ENCODE data around the gene MVD.
"Not testable (repeated sequence)": the region's sequence is repeated elsewhere in the genome, so short reads cannot be mapped to it uniquely, and the experiment has no call there.

Gene MVD

DNA sequence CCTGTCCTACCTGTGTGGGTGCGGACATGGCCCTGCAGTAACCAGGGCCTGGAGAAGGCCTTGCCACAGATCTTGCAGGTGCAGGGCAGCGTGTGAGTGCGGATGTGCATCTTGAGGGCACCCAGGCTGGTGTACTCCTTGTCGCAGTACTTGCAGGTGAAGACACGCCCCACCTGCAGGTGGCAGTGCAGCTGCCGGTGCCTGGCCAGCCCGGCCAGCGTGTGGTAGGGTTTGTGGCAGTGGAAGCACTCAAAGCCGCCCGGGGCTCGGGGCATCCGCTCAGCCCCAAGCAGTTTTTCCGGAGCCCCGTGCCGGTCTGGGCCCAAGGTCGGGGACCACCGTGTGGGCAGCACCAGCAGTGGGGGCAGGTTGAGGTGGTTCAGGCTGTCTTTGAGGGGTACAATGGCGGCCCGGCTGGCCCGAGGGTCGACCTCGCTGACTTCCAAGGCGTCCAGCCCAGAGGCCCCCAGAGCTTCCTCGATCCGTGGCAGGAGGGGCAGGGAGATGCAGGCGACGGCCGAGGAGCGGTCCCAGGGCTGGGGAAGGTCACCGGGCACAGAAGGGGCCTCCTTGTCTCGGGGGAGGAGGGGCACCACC, 18.3 kb upstream of the MVD start:
- DNase-seq, result peak; percentile 61 to 63

DNA sequence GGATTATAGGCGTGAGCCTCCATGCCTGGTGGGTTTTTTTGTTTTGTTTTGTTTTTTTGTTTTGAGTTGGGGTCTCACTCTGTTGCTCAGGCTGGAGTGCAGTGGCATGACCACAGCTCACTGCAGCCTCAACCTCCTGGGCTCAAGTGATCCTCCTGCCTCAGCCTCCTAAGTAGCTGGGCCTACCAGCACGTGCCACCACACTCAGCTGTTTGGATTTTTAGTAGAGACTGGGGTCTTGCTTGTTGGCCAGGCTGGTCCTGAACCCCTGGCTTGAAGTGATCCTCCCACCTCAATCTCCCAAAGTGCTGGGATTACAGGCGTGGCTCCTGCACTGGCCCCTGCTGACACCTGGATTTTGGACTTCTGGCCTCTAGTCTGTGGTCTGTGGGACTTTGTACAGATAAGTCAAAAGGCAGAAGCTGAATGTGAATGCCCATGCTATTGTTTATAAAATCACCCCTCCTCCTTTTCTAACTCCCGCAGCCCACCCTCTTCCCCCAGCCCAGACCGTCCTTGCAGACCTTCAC, 17.7 kb upstream of the MVD start:
- no peak for DNase-seq

DNA sequence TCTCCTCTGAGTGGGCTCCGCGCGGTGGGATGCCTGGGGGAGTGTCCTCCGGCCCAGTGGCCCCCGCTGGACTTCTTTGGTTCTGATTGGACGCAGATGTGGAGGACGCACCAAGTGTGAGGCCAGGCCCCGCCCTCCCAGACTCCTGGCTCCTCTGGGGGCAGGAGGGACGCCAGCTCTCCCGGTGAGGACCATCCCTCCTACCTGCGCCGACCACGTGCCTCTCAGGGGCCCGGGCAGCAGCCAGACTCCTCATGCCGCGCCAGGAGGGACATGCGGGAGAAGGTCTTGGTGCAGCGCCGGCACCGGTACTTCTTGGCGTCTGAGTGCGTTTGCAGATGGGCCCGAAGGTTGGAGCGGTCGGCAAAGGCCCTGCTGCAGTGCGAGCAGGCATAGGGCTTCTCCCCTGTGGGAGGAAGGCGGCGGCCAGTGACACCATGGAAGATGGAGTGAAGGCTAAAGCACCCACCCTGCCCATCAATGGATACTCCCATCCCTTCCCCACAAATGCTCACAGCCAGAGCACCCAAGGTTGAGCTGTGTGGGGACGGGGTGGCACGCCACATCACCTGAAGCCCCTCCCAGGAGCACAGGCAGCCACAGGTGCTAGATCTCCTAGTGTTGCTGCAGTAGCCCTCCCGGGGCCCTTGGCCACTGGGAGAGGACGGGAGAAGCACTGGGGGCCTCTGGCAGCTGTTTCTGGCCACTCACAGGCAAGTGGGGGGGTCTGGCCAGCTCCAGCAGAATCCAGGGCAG, 15.5 kb upstream of the MVD start:
- DNase-seq, result no peak

DNA sequence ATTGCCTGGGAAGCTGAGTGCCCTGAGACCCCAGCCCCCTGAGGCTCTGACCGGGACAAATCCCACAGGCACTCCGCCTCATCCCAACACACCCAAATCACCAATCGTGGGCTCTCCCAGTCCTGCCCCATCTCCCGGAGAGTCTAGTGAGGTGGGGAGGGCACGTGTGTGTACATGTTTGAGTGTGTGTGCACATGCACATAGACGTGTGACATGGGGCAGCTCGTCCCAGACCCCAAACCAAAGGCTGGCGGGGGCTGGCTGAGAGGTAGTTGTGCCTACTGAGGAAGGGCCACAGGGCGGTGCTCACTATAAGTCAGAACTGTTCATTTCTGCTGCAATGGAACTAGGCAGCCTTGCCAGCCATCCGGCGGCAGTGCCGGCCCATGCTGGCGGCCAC, 14.8 kb upstream of the MVD start:
- DNase-seq, result no peak

DNA sequence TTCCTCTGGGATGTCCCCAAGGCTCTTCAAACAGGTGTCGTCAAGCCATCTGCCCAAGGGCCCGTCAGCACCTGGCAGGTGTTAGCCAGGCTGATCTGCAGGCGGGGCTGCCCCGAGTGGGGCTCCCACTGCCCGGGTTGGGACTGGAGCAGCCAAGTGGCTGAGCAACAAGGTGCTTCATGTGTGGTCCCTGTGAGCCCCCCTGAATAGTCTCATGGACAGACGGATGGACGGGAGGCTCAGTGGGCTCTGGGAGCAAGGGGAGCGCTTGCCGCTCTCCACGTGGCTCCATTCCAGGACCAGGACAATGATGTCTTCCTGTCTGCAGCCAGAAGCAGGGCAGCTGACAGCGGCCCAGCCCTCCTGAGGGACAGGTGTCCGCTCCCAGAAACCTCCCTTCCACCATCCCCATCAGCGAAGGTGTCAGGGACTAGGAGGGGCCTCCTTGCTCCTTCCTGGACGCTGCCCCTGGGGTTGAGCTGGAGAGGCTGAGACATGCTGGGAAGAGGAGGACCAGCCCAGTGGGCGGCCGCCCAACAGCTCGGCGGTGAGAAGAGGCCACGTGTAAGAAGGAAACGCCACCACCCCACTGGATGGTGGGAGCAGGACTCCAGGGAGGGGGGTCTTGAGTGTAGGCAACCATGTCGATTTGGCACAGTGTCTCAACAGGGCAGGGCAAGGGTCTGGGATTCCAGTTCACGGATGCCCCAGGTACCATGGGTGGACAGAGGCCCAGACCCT, 13.8 kb upstream of the MVD start:
- no peak for DNase-seq

DNA sequence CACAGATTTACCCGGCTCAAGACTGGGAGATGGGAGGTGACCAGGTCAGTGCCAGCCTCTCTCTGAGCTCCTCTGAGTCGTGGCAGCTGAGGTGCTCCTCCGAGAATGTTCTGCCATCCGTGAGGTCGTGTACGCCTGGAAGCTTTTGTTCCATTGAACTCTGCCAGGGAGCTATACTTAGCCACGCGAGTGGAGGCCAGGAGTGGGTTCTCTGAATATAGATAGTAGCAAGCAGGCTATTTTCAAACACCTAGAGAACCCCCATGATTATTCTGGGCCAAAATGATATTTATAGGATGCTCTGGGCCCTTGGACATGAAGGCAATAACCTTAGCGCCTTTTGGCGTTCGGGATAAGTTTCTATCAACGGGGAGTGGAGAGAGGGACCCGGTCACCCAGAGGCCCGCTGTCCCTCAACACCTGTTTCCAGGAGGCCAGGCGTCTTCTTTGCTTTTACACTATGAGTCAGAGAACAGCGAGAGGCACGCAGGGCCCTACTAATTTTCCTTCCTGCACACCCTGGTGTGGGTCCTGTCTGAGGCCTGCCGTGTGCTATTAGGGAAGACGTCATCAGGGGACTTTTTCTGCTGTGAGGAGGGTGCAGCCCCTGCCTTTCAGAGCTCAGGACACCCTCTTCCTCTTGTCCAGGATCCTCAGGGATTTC, 11.0 kb upstream of the MVD start:
- no peak for DNase-seq

DNA sequence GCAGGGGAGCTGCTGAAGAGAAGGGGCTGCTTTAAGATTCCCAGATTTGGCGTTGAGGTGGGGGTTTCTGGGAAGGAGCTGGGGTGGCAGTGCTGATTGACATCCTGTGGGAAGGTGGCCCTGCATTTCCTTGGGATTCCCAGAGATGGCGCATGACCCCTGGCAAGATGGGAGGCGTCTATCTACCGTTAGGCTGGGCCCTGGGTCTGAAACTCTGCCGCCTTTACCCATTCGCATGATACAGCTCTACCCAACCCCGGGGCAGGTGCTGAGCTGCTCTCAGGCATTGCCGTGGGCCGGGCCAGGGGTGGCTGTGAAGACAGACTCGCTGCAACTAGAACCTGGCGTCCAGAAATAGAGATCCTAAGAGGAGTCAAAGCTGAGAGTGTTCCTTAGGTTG, 9.9 kb upstream of the MVD start:
- DNase-seq, result no peak

DNA sequence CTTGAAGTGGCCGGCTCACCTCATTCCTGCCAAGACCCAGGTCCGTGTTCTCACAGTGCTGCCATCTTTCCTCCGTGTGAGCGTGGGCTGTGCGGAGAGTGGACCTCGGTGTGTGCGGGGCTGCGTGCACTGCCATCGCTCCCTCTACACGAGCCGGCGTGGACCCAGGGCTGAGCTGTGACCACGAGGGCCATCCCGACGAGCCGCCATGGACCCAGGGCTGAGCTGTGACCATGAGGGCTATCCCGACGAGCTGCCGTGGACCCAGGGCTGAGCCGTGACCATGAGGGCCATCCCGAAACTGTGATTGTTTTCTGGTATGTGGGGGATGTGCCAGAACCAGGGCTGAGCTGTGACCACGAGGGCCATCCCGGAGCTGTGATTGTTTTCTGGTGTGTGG, 8.9 kb upstream of the MVD start:
- no peak for DNase-seq

DNA sequence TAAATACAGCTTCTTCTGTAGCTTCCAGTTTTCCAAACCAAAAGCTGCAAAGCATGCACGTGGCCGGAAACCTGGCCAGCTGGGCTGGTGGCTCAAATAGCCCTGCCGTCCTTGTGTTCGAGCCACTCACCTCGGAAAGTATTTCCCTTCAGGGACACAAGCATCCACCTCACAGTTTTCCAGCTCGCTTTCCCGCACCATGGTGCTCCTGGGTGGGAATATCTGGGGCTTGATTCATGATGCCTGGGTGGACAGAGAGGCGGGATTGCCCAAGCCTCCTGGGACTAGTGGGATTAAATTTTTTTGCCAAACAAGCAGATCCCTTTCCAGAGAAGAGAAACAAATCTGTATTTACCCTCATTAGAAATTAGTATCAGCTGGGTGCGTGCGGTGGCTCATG, 7.1 kb upstream of the MVD start:
- no peak for DNase-seq

DNA sequence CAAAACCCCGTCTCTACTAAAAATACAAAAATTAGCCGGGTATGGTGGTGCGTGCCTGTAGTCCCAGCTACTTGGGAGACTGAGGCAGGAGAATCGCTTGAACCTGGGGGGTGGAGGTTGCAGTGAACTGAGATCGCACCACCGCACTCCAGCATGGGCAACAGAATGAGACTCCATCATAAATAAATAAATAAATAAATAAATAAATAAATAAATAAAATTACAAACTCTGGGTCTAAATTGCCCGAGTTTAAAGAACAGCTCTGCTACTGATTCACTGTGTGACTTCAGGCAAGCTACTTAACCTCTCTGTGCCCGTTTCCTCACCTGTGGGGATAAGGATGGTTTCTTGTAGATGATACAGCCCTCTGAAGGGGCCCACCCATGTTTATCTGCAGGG, 6.6 kb upstream of the MVD start:
- DNase-seq, result not testable (repeated sequence)

DNA sequence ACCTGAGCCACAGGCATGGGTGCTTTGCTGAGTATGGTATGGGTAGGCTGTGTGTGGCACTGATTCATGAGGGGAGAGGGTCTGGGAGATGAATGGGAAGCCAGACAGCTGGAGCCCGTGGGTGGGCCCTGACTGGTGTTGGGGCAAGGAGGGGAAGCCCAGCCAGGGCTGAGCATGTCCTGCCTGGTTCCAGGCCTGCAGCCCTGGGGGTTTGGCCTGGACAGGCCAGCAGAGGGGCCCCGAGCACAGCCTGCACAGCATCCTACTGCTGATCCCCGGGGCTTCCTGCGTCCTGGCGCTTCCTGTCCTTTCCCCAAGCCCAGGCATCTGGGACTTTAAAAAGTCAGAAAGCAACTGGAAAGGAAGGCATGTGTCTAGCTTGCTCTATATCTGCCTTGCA, 4.6 kb upstream of the MVD start:
- DNase-seq, result no peak

DNA sequence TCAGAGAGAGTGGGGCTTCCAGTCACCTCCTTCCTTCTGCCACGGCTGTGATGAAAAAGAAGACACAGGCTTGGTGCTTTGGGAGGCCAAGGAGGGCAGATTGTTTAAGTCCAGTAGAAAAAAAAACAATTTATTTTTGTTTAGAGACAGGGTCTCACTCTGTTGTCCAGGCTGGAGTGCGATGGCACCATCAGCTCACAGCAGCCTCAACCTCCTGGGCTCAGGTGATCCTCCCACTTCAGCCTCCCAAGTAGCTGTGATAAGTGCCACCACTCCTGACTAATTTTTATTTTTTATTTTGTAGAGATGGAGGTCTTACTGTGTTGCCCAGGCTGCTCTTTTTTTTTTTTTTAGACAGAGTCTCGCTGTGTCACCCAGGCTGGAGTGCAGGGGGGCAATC, 2.7 kb upstream of the MVD start:
- no peak for DNase-seq

DNA sequence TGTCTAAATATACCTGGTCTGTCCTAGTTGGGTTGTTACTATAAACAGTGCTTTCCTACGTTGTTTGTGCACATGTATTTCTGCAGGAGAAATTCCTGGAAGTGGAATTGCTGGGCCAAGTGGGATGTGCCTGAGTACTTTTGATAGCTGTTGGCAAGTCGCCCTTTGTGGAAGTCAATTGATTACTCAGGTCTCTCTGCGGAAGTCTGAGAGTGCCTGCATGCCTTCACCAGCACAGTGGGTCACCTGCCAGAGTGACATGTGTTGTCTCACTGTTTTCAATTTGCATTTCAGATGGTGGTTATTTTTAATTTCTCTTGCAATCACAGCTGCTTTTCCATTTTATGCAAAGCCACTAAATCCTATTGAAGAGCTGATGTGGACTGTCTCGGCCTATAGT, 2.3 kb upstream of the MVD start:
- no peak for DNase-seq

DNA sequence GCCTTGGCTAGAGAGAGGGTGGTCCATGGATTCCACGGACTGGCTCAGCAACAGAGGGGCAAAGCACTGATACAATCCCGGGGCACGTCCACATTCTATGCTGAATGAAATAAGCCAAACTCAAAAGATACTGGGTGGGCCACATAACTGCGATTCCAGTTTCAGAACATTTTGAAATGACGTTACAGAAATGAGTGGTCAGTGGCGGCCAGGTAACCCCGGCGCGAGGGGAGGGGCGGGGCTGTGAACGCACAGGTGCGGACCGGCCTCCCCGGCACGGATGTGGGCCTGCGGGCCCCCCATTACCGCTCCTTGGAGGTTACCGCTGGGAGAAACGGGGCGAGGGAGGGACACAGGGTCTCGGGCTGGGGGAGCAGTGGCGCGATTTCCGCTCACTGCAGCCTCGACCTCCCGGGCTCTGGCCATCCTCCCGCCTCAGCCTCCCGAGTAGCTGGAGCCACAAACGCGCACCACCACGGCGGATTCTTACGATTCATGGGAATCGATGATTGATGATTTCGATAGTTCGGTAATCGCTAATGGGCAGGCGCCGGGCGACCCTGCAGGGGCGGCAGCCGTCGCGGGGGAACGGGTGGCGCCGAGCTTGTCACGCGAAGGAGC, 559 bp downstream of the MVD start:
- DNase-seq, result peak in 1 of 2 experiments; percentile 34

DNA sequence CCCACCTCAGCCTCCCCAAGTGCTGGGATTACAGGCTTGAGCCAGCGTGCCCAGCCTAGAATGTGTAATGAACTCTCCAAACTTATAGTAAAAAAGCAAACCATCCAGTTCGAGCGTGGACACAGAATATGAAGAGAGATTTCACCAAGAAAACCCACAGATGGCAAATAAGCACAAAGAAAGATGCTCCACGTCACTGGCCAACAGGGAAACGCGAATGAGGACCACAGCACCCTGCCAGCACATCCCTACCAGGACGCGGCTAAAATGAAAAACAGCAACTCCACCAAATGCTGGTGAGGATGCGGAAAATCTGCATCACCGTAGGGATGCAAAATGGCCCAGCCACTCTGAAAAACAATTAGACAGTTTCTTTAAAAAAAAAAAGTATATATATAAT, 1.4 kb downstream of the MVD start:
- no peak for DNase-seq

DNA sequence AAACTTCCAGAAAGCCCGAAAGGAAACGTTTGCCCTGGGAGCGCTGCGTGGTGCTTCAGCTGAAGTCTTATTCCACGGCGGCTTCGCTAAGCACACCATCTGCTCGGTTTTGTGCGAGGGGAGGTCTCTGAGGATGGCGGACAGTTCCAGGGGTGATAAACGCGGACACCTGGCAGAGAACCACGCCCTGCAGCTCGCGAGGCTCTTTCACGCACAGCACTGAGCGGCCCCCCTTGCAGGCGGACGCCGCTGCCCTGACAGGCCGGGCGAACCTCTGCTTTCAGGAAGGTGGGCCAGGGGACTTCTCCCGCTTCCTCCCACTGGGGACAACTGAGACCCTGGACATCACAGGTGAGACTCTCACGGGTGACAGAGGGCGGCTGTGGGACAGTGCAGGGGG, 3.7 kb downstream of the MVD start:
- no peak for DNase-seq

DNA sequence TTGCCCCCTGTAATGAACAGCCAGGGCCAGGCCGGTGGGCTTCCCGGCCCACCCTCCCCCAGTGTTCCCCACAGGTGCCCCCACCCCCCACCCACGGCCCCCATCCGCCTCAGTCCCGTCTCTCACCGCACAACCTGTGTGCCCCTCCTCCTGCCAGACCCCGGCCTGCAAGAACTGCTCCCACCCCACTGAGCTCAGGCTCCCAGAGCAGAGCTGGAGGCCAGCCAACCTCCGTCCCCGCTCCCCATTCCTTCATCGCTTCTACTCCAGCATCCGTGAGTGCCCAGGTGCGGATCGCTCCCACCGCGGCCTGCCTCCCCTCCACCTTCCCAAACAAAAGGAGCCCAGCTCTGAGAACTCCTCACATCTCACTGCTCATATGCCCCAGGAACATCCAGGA, 4.2 kb downstream of the MVD start:
- DNase-seq, result no peak

DNA sequence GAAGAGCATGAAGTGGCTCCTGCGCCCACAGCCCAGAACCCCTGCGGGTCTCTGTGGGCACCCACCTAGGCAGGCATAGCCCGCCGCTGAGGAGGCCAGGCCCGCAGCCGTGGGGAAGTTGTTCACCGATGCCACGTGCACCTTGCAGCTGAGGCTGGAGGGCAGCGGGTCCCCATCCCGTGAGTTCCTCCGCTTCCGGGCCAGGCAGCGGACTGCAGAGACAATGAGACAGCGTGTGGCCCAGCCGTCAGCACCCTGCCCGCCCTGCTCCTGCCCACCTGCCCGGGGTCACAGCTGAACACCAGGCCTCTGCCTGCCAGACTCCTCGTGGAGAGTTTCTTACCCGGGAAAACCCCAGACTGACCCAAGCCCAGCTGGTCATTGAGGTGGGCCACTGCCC, 5.5 kb downstream of the MVD start:
- no peak for DNase-seq

DNA sequence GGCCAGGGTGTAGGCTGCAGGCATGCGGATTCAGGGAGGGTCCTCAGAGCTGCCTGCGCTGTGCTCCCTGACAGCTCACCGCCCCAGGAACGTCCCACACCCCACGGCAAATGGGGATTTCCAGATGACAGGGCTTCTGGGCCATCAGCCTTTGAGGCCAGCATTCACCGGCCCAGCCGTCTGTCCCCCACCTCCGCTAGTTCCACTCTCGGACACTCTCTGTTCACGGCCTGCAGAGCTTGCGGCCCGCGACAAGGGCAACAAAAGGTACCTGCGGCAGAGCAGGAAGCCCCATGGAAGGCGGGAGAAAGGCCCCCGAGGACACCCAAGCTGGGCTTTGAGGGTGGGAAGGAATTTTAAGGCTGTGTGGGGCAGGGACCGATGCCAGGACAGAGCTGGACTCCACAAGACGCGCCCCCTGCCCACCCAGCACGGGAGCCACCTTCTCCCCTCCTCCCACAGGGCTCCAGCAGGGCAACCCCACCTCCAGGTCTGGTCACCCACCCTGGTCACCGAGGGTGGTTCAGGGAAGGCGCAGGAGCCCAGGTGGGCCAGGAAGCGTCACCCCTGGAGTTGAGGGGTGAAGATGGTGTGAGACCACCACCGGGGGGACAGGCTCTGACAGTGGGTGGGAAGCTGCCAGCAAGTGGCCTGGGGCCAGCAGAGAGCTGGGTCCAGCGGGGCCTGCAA, 6.5 kb downstream of the MVD start:
- DNase-seq, result no peak

DNA sequence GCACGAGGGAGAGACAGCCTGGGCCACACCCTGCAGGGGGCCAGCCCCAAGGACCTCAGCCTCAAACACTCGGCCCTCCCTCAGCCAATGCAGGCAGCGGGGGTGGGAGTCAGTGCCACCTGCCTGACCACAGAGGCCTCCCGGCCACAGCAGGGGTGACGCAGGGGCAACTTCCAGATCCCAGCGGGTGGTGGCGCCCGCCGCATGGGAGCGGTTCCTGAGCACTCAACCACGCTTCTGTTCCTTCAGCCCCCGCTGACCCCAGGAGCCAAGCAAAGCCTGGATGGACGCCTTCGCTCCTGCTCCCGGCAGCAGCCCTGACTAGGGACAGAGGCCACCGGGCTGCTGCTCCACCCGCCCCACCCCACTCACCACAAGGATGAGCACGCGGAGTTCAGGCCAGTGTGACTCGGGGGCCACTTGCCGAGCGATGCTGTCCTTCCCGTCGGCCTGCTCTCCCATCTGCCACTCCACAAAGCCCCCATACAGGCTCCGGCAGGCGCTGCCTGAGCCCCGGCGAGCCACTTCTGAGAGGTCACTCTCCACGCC, 7.1 kb downstream of the MVD start:
- DNase-seq, result no peak

DNA sequence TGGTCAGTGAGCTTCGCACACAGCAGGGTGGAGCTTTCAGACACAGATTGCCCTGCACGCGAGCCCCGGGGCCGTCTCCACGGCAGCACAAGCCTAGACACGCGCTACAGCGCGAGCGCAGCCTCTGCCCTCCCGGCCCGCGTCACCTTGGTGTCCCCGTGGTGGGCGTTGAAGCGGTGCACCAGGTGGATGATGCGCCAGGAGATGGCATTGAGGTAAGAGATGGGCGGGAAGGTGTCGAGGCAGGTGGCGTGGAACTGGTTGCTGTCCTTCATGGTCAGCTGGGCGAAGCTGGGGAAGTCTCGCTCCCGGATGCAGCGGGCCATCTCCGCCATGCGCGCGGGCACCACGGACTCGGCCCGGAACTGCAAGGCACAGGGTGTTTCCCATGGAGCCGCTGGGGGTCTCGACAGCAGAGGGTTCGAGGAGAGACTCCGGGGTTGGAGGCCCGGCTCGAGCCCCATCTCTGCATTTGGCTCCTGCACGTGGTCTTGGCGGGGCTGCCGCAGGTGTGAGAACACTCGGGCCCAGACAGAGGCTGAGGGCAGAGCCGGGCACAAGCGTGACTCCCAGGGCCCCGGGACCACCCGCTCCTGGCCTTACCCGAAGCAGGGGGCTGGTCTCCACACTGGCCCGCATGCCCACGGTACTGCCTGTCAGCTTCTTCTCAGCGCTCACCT, 7.7 kb downstream of the MVD start:
- DNase-seq, result no peak

Data from activated CD4-positive, alpha-beta T cell treated with anti-CD3 and anti-CD28 coated beads, Interleukin-2, amount 50 U/mL, for 48 hours (primary cell).